PFSK-1 (cell line): ENCODE measurements around the gene EEF1AKMT2.

Source experiments
- FOXP2 ChIP-seq: optimal IDR thresholded peaks from 2 replicates; pipeline ENCODE3; 2011; ENCODE audit warnings: borderline replicate concordance, control low read depth, inconsistent platforms; ENCODE audit not compliant: insufficient read depth; ENCODE audit errors: extremely low read length, extremely low read depth
- POLR2AphosphoS5 ChIP-seq: IDR thresholded peaks from 2 replicates; pipeline ENCODE4 v1.6.1; 2012; ENCODE audit warnings: low read depth, mild to moderate bottlenecking, control low read depth, low read length, moderate library complexity
- REST ChIP-seq, 2 experiments: IDR thresholded peaks; 2 replicates each; pipeline versions ENCODE4 v1.6.1 to v1.8.0; 2011 to 2012; ENCODE audit warnings: low read depth in 2 of 2, low read length in 2 of 2, control low read depth in 1 of 2, inconsistent platforms in 1 of 2, mild to moderate bottlenecking in 1 of 2, moderate library complexity in 1 of 2; ENCODE audit not compliant: insufficient read depth in 1 of 2
- TAF1 ChIP-seq: IDR thresholded peaks from 2 replicates; pipeline ENCODE4 v1.6.1; 2012; ENCODE audit warnings: low read length, control low read depth, borderline replicate concordance; ENCODE audit not compliant: insufficient read depth

- TF ChIP-seq TAF1 = no peak
- TF ChIP-seq REST (IDR thresholded peaks at IDR 0.05; ENCODE audit: insufficient read depth in 1 of 2, low read depth in 2 of 2, low read length in 2 of 2) = no peak
- TF ChIP-seq FOXP2 = no peak
- no peak for TF ChIP-seq POLR2AphosphoS5
Measured at GRCh38 chr10:124830445-124830844, 38.8 kb upstream of the EEF1AKMT2 start.
